Measurements from ENCODE around the gene ASB6.

- TF ChIP-seq CTCF (IDR thresholded peaks at IDR 0.05), result no peak
- no peak for TF ChIP-seq POLR2A (IDR thresholded peaks at IDR 0.05)
Observed at GRCh38 chr9:129646252-129646651, 4.3 kb upstream of the ASB6 start.
